ENCODE results near the gene SMC1B. TPM values are rescaled to one million over a fixed set of nuclear protein-coding genes. Genes with fewer than 3 reads are reported as not detected.

Gene SMC1B
- polyA plus RNA-seq, 2 of the 4 experiments (the other 2 are of a cell fraction): 0.03 TPM; not detected in 1

- TF ChIP-seq MYC (IDR thresholded peaks at IDR 0.05; ENCODE audit: borderline replicate concordance, low read length) (no peak), RCOR1 (IDR thresholded peaks at IDR 0.05; ENCODE audit: low read depth, low read length) (no peak), NR3C1 (IDR thresholded peaks at IDR 0.05) (no peak)
Measured at GRCh38 chr22:45306139-45306538, 107.3 kb downstream of the SMC1B start (continued).

- H3K27ac ChIP-seq: no peak overlapping the region
- peak in 1 of 2 experiments; percentile 29 for DNase-seq (ENCODE audit: low read depth in 1 of 2, low spot score in 1 of 2)
- H3K4me2 ChIP-seq: no peak overlapping the region
- no peaks in the 10 kb centered on the region for H3K9me3 ChIP-seq
- ChIA-PET CTCF (no interaction called here), POLR2A (no interaction called here)
- peaks cover 8% of the 10 kb centered on the region; the same call in 1 of the 3 replicates for H3K4me1 ChIP-seq
- H3K4me3 ChIP-seq: no peak overlapping the region
- no peak for ATAC-seq
- TF ChIP-seq HMGXB4 (CRISPR knock-in tag; IDR thresholded peaks at IDR 0.05; ENCODE audit: borderline replicate concordance): no peak
- no peak for FAIRE-seq
- 48% methylated on average over 6 of the region's 6 CpGs for WGBS (ENCODE audit: missing lambda C conversion rate)
Measured at GRCh38 chr22:45305456-45306075, 107.8 kb downstream of the SMC1B start.

- ChIA-PET CTCF (no interaction called here), POLR2A (no interaction called here)
- no peak overlapping the region for H3K4me2 ChIP-seq
- no peak for ATAC-seq
- no peaks in the 10 kb centered on the region for H3K9me3 ChIP-seq
- H3K4me1 ChIP-seq: peaks cover 8% of the 10 kb centered on the region; the same call in 1 of the 3 replicates
- TF ChIP-seq ATOH8 (CRISPR knock-in tag; IDR thresholded peaks at IDR 0.05; ENCODE audit: low read depth) (no peak), CHD2 (IDR thresholded peaks at IDR 0.05; ENCODE audit: low read length, partially characterized antibody) (no peak), CTCF (IDR thresholded peaks at IDR 0.05) (no peak), RARB (CRISPR knock-in tag; IDR thresholded peaks at IDR 0.05) (no peak), MYC (IDR thresholded peaks at IDR 0.05; ENCODE audit: borderline replicate concordance, low read length) (no peak), POLR2AphosphoS2 (conservative IDR thresholded peaks at IDR 0.05; ENCODE audit: low read length) (no peak), RNF2 (IDR thresholded peaks at IDR 0.05; ENCODE audit: borderline replicate concordance, low read depth) (no peak), RAD21 (conservative IDR thresholded peaks at IDR 0.05 in 1 of 2, IDR thresholded peaks at IDR 0.05 in 1 of 2) (no peak), POLR2A (IDR thresholded peaks at IDR 0.05; ENCODE audit: low read length) (no peak)
- no peak overlapping the region for H3K27ac ChIP-seq
- DNase-seq (ENCODE audit: low read depth in 1 of 2, low spot score in 1 of 2): no peak
- H3K4me3 ChIP-seq: no peak overlapping the region
- WGBS (ENCODE audit: missing lambda C conversion rate): 80% methylated on average over 6 of the region's 6 CpGs
- FAIRE-seq: no peak
Measured at GRCh38 chr22:45304971-45305370, 108.4 kb downstream of the SMC1B start.

GRCh38 chr22:45303181-45303580, 110.2 kb downstream of the SMC1B start:
- 73% methylated on average over 7 of the region's 7 CpGs for WGBS (ENCODE audit: missing lambda C conversion rate)
- FAIRE-seq (no peak), ATAC-seq (no peak), DNase-seq (ENCODE audit: low read depth in 1 of 2, low spot score in 1 of 2) (no peak)
- Histone ChIP-seq H3K27ac (no peak overlapping the region), H3K4me2 (no peak overlapping the region), H3K4me1 (peaks cover 4% of the 10 kb centered on the region; the same call in 1 of the 3 replicates), H3K9me3 (no peaks in the 10 kb centered on the region), H3K4me3 (no peak overlapping the region)
- ChIA-PET POLR2A (no interaction called here), CTCF (no interaction called here)
- TF ChIP-seq GATA3 (IDR thresholded peaks at IDR 0.05; ENCODE audit: borderline replicate concordance): no peak
- no peak for TF ChIP-seq CEBPB (IDR thresholded peaks at IDR 0.05)
- no peak for TF ChIP-seq CBX2 (IDR thresholded peaks at IDR 0.05; ENCODE audit: borderline replicate concordance, low read depth)
- TF ChIP-seq CTCF (IDR thresholded peaks at IDR 0.05): no peak
- TF ChIP-seq HDAC2 (IDR thresholded peaks at IDR 0.05): no peak
- no peak for TF ChIP-seq HES2 (IDR thresholded peaks at IDR 0.05)
- TF ChIP-seq HOXB5 (CRISPR knock-in tag; IDR thresholded peaks at IDR 0.05): no peak
- TF ChIP-seq RARB (CRISPR knock-in tag; IDR thresholded peaks at IDR 0.05): no peak
- no peak for TF ChIP-seq FOXS1 (CRISPR knock-in tag; IDR thresholded peaks at IDR 0.05)
- no peak for TF ChIP-seq ZNF302 (CRISPR knock-in tag; IDR thresholded peaks at IDR 0.05)
- no peak for TF ChIP-seq CHD4 (IDR thresholded peaks at IDR 0.05; ENCODE audit: borderline replicate concordance)
- TF ChIP-seq BCL3 (IDR thresholded peaks at IDR 0.05): no peak
- no peak for TF ChIP-seq EHF (CRISPR knock-in tag; IDR thresholded peaks at IDR 0.05)

All from A549 (cell line).